HL-60 (cell line): ENCODE data around the gene PIK3CB.
"Not testable (repeated sequence)": the region's sequence is repeated elsewhere in the genome, so short reads cannot be mapped to it uniquely, and the experiment has no call there.

Experiments used
- DNase-seq, 2 experiments: peaks; one replicate each; pipeline ENCODE4 v3.0.0-alpha.2; 2010 to 2020; ENCODE audit warnings: low read depth in 1 of 2, low spot score in 1 of 2
- H3K27ac ChIP-seq: fragments of 250-450 bp; sonication (Bioruptor Pico); replicated peaks from 2 replicates; pipeline ENCODE4 v1.5.1; 2020; ENCODE audit warnings: mild to moderate bottlenecking, moderate library complexity
- H3K27me3 ChIP-seq: fragments of 250-450 bp; sonication (Bioruptor Pico); 2 replicates; pipeline ENCODE4 v1.5.1; 2021; ENCODE audit warnings: mild to moderate bottlenecking, moderate library complexity; ENCODE audit not compliant: insufficient read depth, poor library complexity, severe bottlenecking
- H3K4me3 ChIP-seq: replicated peaks from 2 replicates; pipeline ENCODE4 v1.5.1; 2011; ENCODE audit warnings: mild to moderate bottlenecking, control low read depth, low read length; ENCODE audit not compliant: insufficient read depth
- GABPA ChIP-seq: IDR thresholded peaks from 2 replicates; pipeline ENCODE4 v1.6.1; 2012; ENCODE audit warnings: low read depth
- POLR2AphosphoS5 ChIP-seq: IDR thresholded peaks from 2 replicates; pipeline ENCODE4 v1.6.1; 2012; ENCODE audit warnings: low read depth
- SPI1 ChIP-seq: IDR thresholded peaks from 2 replicates; pipeline ENCODE4 v1.6.1; 2012; ENCODE audit warnings: low read depth, mild to moderate bottlenecking, borderline replicate concordance
- TF ChIP-seq, protein P1 (sequence below): IDR thresholded peaks from 2 replicates; pipeline ENCODE4 v1.6.1; 2012; ENCODE audit warnings: low read depth; ENCODE audit not compliant: insufficient replicate concordance
- TF ChIP-seq, protein P2 (sequence below): IDR thresholded peaks from one replicate; pipeline ENCODE4 v1.5.1; 2011; ENCODE audit warnings: low read length, control low read depth, inconsistent platforms; ENCODE audit not compliant: insufficient read depth

PIK3CB gene

DNA sequence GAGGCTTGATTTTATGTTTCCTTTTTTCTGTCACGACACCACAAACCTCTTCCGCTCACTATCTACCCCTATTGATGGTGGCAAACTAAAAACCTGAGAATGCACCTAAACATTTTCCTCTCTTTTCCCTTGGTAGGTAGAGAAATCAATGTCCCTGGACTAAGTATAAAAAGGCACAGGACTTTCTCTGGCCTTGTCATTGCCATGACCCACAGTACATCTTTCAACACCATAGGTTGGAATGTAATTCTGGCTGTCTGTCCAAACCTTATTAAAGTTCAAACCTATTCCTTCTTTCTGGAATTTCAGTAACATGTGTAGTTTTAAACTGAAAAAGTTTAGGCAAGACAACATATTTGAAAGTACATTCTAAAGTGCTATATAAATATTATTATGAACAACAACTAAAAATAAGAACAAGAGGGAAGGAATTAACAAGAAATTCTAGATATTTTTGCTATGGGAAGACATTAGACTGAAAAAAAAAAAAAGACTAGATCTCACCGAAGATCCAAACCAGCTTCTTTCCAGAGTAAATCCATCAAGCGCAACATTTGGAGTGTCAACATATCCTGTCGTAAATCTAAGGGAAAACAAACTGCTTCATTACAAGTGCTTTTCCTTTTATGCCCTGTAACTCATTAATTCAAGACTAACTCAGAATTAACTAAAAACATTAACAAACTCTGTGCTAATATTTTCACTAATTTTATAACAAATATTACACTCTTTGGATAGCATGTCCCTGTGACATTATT lies 153.1 kb downstream of the PIK3CB start:
- Histone ChIP-seq H3K27ac (no peak overlapping the region), H3K27me3 (no peaks in the 10 kb centered on the region), H3K4me3 (no peak overlapping the region)
- TF ChIP-seq GABPA (no peak), SPI1 (no peak), POLR2AphosphoS5 (no peak)
- TF ChIP-seq, protein P1, sequence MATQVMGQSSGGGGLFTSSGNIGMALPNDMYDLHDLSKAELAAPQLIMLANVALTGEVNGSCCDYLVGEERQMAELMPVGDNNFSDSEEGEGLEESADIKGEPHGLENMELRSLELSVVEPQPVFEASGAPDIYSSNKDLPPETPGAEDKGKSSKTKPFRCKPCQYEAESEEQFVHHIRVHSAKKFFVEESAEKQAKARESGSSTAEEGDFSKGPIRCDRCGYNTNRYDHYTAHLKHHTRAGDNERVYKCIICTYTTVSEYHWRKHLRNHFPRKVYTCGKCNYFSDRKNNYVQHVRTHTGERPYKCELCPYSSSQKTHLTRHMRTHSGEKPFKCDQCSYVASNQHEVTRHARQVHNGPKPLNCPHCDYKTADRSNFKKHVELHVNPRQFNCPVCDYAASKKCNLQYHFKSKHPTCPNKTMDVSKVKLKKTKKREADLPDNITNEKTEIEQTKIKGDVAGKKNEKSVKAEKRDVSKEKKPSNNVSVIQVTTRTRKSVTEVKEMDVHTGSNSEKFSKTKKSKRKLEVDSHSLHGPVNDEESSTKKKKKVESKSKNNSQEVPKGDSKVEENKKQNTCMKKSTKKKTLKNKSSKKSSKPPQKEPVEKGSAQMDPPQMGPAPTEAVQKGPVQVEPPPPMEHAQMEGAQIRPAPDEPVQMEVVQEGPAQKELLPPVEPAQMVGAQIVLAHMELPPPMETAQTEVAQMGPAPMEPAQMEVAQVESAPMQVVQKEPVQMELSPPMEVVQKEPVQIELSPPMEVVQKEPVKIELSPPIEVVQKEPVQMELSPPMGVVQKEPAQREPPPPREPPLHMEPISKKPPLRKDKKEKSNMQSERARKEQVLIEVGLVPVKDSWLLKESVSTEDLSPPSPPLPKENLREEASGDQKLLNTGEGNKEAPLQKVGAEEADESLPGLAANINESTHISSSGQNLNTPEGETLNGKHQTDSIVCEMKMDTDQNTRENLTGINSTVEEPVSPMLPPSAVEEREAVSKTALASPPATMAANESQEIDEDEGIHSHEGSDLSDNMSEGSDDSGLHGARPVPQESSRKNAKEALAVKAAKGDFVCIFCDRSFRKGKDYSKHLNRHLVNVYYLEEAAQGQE = no peak
- TF ChIP-seq, protein P2, sequence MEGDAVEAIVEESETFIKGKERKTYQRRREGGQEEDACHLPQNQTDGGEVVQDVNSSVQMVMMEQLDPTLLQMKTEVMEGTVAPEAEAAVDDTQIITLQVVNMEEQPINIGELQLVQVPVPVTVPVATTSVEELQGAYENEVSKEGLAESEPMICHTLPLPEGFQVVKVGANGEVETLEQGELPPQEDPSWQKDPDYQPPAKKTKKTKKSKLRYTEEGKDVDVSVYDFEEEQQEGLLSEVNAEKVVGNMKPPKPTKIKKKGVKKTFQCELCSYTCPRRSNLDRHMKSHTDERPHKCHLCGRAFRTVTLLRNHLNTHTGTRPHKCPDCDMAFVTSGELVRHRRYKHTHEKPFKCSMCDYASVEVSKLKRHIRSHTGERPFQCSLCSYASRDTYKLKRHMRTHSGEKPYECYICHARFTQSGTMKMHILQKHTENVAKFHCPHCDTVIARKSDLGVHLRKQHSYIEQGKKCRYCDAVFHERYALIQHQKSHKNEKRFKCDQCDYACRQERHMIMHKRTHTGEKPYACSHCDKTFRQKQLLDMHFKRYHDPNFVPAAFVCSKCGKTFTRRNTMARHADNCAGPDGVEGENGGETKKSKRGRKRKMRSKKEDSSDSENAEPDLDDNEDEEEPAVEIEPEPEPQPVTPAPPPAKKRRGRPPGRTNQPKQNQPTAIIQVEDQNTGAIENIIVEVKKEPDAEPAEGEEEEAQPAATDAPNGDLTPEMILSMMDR = no peak
- DNase-seq = no peak

DNA sequence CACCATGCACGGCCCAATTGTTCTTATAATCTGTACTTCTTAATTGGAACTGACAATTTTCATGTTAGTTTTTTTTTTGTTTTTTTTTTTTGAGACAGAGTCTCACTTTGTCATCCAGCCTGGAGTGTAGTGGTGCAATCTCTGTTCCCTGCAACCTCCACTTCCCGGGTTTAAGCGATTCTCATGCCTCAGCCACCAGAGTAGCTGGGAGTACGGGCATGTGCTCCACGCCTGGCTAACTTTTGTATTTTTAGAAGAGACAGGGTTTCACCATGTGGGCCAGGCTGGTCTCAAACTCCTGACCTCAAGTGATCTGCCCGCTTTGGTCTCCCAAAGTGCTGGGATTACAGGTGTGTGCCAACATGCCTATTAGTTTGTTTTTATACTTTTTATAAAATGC lies 153.8 kb downstream of the PIK3CB start:
- not testable (repeated sequence) for H3K4me3 ChIP-seq, H3K27me3 ChIP-seq, H3K27ac ChIP-seq, DNase-seq

DNA sequence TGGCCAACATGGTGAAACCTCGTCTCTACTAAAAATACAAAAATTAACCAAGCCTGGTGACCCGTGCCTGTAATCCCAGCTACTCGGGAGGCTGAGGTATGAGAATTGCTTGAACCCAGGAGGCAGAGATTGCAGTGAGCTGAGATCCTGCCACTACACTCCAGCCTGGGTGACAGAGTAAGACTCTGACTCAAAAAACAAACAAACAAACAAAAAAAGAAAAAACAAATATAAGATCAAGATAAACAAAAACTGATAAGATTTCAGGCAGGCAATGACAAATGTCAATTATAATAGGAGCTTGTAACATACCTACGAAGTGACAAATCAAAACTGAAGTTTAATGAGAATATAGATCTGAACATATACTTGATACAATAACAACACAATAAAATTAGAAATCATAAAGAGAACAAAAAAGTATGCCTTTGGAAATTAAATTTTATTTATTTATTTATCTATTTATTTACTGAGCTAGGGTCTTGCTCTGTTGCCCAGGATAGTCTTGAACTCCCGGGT lies 155.8 kb downstream of the PIK3CB start:
- no peak overlapping the region for H3K27ac ChIP-seq
- TF ChIP-seq SPI1 (no peak), POLR2AphosphoS5 (no peak), GABPA (no peak)
- TF ChIP-seq, protein P1 = no peak
- TF ChIP-seq, protein P2 = no peak
- no peak overlapping the region for H3K4me3 ChIP-seq
- no peaks in the 10 kb centered on the region for H3K27me3 ChIP-seq
- no peak for DNase-seq

DNA sequence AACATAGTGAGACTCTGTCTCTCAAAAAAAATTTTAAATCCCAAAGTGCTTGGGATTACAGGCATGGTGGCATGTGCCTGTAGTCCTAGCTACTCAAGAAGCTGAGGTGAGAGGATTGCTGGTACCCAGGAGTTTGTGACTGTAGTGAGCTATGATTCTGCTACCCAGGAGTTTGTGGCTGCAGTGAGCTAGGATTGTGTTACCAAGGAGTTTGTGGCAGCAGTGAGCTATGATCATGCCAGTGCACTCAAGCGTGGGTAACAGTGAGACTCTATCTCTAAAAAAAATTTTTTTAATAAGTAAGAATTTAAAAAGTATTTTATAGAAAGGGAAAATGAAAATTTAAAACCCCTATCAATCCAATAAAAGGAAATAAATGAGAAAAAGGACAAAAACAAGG lies 156.6 kb downstream of the PIK3CB start:
- H3K4me3 ChIP-seq = no peak overlapping the region
- no peak overlapping the region for H3K27ac ChIP-seq
- DNase-seq = no peak
- no peaks in the 10 kb centered on the region for H3K27me3 ChIP-seq
- TF ChIP-seq, protein P2 = no peak
- TF ChIP-seq GABPA (no peak), POLR2AphosphoS5 (no peak), SPI1 (no peak)
- TF ChIP-seq, protein P1 = no peak
